ENCODE measurements around the gene ABHD14A. TPM values are rescaled to one million over a fixed set of nuclear protein-coding genes. Genes with fewer than 3 reads are reported as not detected.

ABHD14A gene
- total RNA-seq, 1 donor from 2014 or later, result 17.9 TPM

DNA sequence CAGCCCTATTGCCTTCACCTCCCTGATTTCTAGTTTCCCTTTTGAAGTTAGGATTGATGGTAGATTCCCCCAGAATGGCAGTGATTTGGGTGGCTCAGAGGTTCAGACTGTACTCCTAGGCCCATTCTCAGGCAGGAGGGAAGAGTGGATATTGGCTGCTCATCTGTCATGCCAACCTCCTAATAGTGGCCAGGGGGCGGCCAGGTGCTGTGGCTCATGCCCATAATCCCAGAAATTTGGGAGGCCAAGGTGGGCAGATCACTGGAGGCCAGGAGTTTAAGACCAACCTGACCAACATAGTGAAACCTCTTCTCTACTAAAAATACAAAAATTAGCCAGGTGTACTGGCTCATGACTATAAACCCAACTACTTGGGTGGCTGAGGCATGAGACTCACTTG lies 44.4 kb upstream of the ABHD14A start:
- intact Hi-C loops (cut with DNase I), result no loop called here
- no peak for DNase-seq
- ATAC-seq, result no peak

DNA sequence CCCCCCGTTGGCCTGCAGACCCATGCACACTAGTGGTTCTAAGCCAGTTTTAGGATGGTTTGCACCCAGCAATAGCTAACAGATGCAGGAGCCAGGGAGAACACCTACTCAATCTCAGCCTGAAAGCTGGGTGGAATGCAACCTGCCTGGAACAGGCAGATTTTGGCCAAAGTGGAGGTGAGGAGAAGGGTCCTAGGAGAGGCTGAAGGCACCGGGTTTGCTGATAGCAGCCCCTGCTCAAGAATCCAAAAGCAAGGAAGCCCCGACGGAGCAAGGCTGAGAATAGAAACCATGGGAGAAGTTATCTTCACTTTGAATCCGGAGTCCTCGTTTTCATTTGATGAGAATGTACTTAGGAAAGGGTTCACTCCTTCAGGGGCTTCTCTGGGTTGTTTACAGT lies 43.1 kb upstream of the ABHD14A start:
- Histone ChIP-seq H3K4me3 (no peak overlapping the region), H3K27me3 (no peaks in the 10 kb centered on the region), H3K27ac (no peak overlapping the region), H3K9me3 (no peaks in the 10 kb centered on the region), H3K4me1 (no peaks in the 10 kb centered on the region), H3K36me3 (peaks cover 44% of the 10 kb centered on the region)
- ATAC-seq (no peak), DNase-seq (no peak)
- TF ChIP-seq, protein P1, sequence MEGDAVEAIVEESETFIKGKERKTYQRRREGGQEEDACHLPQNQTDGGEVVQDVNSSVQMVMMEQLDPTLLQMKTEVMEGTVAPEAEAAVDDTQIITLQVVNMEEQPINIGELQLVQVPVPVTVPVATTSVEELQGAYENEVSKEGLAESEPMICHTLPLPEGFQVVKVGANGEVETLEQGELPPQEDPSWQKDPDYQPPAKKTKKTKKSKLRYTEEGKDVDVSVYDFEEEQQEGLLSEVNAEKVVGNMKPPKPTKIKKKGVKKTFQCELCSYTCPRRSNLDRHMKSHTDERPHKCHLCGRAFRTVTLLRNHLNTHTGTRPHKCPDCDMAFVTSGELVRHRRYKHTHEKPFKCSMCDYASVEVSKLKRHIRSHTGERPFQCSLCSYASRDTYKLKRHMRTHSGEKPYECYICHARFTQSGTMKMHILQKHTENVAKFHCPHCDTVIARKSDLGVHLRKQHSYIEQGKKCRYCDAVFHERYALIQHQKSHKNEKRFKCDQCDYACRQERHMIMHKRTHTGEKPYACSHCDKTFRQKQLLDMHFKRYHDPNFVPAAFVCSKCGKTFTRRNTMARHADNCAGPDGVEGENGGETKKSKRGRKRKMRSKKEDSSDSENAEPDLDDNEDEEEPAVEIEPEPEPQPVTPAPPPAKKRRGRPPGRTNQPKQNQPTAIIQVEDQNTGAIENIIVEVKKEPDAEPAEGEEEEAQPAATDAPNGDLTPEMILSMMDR (IDR thresholded peaks at IDR 0.05), result no peak
- intact Hi-C loops (cut with DNase I), result no loop called here

More for the DNA sequence above, 44.4 kb upstream of the ABHD14A start:
- no peaks in the 10 kb centered on the region for H3K27me3 ChIP-seq
- H3K9me3 ChIP-seq, result no peaks in the 10 kb centered on the region
- no peak overlapping the region for H3K27ac ChIP-seq
- H3K4me3 ChIP-seq, result no peak overlapping the region
- TF ChIP-seq, protein P1 (IDR thresholded peaks at IDR 0.05), result no peak
- peaks cover 30% of the 10 kb centered on the region for H3K36me3 ChIP-seq
- H3K4me1 ChIP-seq, result no peaks in the 10 kb centered on the region

DNA sequence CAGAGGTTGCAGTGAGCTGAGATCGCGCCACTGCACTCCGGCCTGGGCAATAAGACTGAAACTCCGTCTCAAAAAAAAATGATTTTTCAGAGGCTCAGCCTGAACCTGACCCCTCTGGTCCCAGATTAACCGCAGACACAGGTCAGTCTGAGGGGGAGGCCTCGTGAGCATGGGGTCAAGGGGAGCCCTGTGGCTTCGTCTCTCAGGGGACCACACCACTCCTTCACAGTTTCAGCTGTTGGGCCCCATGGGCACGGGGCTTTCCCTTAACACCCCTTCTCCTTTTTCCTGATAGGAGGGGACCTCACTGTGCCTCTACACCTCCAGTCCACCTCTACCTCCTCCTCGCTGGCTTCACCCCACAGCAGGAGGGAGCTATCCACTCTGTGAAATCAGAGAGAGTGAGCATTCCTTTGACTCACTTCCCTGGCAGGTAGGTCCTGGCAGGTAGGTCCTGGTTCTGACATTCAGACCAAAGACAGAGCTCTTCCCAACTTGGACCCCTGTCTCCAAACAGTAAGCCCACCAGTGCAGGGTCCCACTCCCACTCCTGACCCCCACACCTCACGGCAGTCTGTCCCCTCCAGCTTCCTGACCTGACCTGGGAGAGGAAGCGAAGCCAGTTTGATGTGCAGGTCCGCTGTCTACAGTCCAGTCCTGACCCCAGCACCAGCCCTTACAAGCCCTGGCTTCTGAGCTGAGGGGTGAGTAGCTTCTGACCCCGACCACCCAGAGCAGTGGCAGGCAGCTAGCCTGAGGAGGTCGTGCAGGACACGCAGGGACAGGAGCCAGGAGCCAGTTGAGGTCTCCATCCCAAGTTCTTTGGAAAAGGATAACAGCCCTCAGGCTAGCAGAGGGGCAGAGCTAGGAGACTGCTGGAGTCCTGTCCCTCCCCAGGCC lies 42.1 kb upstream of the ABHD14A start:
- no peak for DNase-seq
- intact Hi-C loops (cut with DNase I), result no loop called here
- TF ChIP-seq, protein P1 (IDR thresholded peaks at IDR 0.05), result no peak
- Histone ChIP-seq H3K4me3 (no peak overlapping the region), H3K9me3 (no peaks in the 10 kb centered on the region), H3K27me3 (no peaks in the 10 kb centered on the region), H3K36me3 (peaks cover 53% of the 10 kb centered on the region), H3K4me1 (no peaks in the 10 kb centered on the region), H3K27ac (no peak overlapping the region)
- ATAC-seq, result no peak

DNA sequence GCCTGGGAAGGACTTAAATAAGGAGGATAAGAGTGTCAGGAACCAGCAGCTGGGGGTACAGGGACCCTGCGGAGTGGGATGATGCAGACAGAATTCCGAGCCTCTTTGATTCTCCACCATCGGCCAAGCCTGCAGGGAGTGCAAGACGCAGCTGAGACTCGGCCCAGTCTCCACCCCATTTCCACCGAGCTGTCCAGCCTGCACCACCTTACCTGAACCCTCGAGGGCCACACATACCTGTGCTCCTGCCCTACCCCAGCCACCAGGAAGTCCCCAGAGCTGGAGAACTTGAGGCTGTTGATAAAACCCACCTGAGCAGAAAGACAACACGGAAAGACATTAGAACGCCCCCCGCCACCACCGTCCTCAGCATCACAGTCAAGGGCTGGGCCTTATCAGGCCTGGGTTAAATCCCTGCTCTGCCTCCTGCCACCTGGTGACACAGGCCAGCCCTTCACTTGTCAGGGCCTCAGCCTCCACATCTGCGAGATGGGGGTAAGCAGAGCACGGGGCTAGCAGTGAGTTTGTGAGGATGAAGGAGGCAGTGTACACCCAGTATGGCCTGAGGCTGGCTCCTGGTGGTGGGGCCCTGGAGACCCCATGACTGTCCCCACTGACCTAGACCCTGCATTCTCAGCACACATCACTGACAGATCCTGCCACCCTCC lies 41.3 kb upstream of the ABHD14A start:
- no peak overlapping the region for H3K27ac ChIP-seq
- ATAC-seq (no peak), DNase-seq (no peak)
- no peaks in the 10 kb centered on the region for H3K4me1 ChIP-seq
- H3K4me3 ChIP-seq, result no peak overlapping the region
- intact Hi-C loops (cut with DNase I), result no loop called here
- no peaks in the 10 kb centered on the region for H3K9me3 ChIP-seq
- H3K27me3 ChIP-seq, result no peaks in the 10 kb centered on the region
- peaks cover 61% of the 10 kb centered on the region for H3K36me3 ChIP-seq
- TF ChIP-seq, protein P1 (IDR thresholded peaks at IDR 0.05), result no peak

DNA sequence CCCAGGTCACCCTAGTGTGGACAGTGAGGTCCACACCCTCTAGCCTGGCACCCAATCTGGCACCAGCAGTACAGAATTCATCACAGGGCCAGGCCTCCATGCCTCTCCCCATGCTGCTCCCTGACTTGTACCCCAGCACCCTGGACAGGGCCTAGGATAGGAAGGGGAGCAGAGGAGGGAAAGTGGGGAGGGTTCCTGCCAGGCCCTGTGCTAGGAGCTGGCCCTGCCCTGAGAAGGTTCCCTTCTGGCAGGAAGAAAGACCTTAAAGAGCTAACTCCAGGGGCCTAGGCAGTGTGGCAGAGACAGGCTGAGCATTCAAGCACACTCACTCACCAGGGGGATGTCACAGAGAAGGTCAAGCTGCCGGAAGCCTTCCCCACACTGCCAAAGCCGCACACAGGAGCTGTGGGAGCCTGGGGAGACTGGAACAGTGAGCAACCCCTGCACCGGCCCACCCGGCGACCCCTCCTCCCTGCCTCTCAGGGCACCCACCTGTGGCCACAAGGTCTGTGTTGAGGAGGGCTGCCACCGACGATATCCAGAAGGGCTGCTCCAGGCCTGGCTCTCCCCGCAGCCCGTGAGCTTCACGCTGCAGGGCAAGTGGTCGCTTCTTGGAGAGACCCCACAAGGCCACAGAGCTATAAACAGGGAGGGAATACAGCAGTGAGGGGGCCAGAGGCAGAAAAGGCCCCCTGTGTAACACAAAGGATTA lies 40.6 kb upstream of the ABHD14A start:
- Histone ChIP-seq H3K27ac (no peak overlapping the region), H3K27me3 (no peaks in the 10 kb centered on the region), H3K36me3 (peaks cover 66% of the 10 kb centered on the region), H3K9me3 (no peaks in the 10 kb centered on the region), H3K4me1 (no peaks in the 10 kb centered on the region), H3K4me3 (no peak overlapping the region)
- DNase-seq (peak; percentile 50), ATAC-seq (no peak)
- TF ChIP-seq, protein P1 (IDR thresholded peaks at IDR 0.05), result no peak
- intact Hi-C loops (cut with DNase I), result no loop called here
